Liver (tissue), 9 donors: ENCODE measurements around the gene TMEM217. TPM values are rescaled to one million over a fixed set of nuclear protein-coding genes. Genes with fewer than 3 reads are reported as not detected.

Experiments
- DNase-seq: peaks from one replicate; pipeline ENCODE4 v3.0.0-alpha.2; 2017; ENCODE audit warnings: low spot score
- H3K27ac ChIP-seq, 2 donors: one replicate each; pipeline ENCODE4 v1.7.0; 2013; ENCODE audit warnings: inconsistent platforms in 2 of 2, low read length in 2 of 2, control low read depth in 1 of 2, low read depth in 1 of 2, mild to moderate bottlenecking in 1 of 2
- H3K27me3 ChIP-seq, 4 donors: one replicate each; pipeline versions ENCODE4 v1.6.1 to v1.7.0; 2013; ENCODE audit warnings: low read length in 3 of 4, inconsistent platforms in 1 of 4, mild to moderate bottlenecking in 1 of 4, moderate library complexity in 1 of 4; ENCODE audit not compliant: control insufficient read depth in 4 of 4, insufficient read depth in 4 of 4
- H3K36me3 ChIP-seq, 4 donors: one replicate each; pipeline versions ENCODE4 v1.6.1 to v1.7.0; 2013; ENCODE audit warnings: low read length in 3 of 4, mild to moderate bottlenecking in 3 of 4, low read depth in 1 of 4, moderate library complexity in 1 of 4; ENCODE audit not compliant: control insufficient read depth in 4 of 4, insufficient read depth in 3 of 4
- H3K4me1 ChIP-seq, 4 donors: one replicate each; pipeline versions ENCODE4 v1.6.1 to v1.7.0; 2013; ENCODE audit warnings: low read length in 3 of 4, mild to moderate bottlenecking in 3 of 4, moderate library complexity in 1 of 4; ENCODE audit not compliant: control insufficient read depth in 4 of 4, insufficient read depth in 4 of 4
- H3K4me3 ChIP-seq, 3 donors: one replicate each; pipeline versions ENCODE4 v1.6.1 to v1.7.0; 2013; ENCODE audit warnings: low read length in 3 of 3, control low read depth in 1 of 3, low read depth in 1 of 3, mild to moderate bottlenecking in 1 of 3
- H3K9ac ChIP-seq, 2 donors: one replicate each; pipeline ENCODE4 v1.7.0; 2013; ENCODE audit warnings: low read length in 2 of 2, mild to moderate bottlenecking in 2 of 2, moderate library complexity in 2 of 2, control low read depth in 1 of 2, low read depth in 1 of 2
- H3K9me3 ChIP-seq, 4 donors: one replicate each; pipeline versions ENCODE4 v1.6.1 to v1.7.0; 2013; ENCODE audit warnings: low read length in 3 of 4; ENCODE audit not compliant: control insufficient read depth in 4 of 4
- EGR1 ChIP-seq, 2 donors: IDR thresholded peaks; 2 replicates each; pipeline ENCODE4 v1.6.1; 2016 to 2018; ENCODE audit warnings: antibody characterized with exemption in 2 of 2, low read depth in 2 of 2
- FOXA1 ChIP-seq: IDR thresholded peaks from 2 replicates; pipeline ENCODE4 v1.6.1; 2016; ENCODE audit warnings: antibody characterized with exemption
- FOXA2 ChIP-seq: IDR thresholded peaks from 2 replicates; pipeline ENCODE4 v1.6.1; 2016; ENCODE audit warnings: antibody characterized with exemption
- GABPA ChIP-seq, 2 donors: IDR thresholded peaks in 1 of 2; conservative IDR thresholded peaks in 1 of 2; 2 replicates each; pipeline ENCODE4 v1.6.1; 2016; ENCODE audit warnings: antibody characterized with exemption in 2 of 2, mild to moderate bottlenecking in 1 of 2, moderate library complexity in 1 of 2
- HNF4A ChIP-seq, 2 donors: conservative IDR thresholded peaks; 2 replicates each; pipeline ENCODE4 v1.6.1; 2016; ENCODE audit warnings: antibody characterized with exemption in 2 of 2, mild to moderate bottlenecking in 2 of 2
- HNF4G ChIP-seq: IDR thresholded peaks from 2 replicates; pipeline ENCODE4 v1.6.1; 2016; ENCODE audit warnings: antibody characterized with exemption
- JUND ChIP-seq, 2 donors: IDR thresholded peaks; 2 replicates each; pipeline ENCODE4 v1.6.1; 2016; ENCODE audit warnings: antibody characterized with exemption in 2 of 2
- NR2F2 ChIP-seq: IDR thresholded peaks from 2 replicates; pipeline ENCODE4 v1.6.1; 2016; ENCODE audit warnings: antibody characterized with exemption
- RAD21 ChIP-seq, 2 donors: IDR thresholded peaks; 2 replicates each; pipeline ENCODE4 v1.6.1; 2016; ENCODE audit warnings: antibody characterized with exemption in 2 of 2, mild to moderate bottlenecking in 2 of 2
- RXRA ChIP-seq, 2 donors: IDR thresholded peaks; 2 replicates each; pipeline ENCODE4 v1.6.1; 2017 to 2018; ENCODE audit warnings: antibody characterized with exemption in 2 of 2, mild to moderate bottlenecking in 1 of 2
- SP1 ChIP-seq: IDR thresholded peaks from 2 replicates; pipeline ENCODE4 v1.6.1; 2018; ENCODE audit warnings: antibody characterized with exemption, mild to moderate bottlenecking
- TAF1 ChIP-seq: conservative IDR thresholded peaks from 2 replicates; pipeline ENCODE4 v1.6.1; 2016; ENCODE audit warnings: antibody characterized with exemption, mild to moderate bottlenecking
- YY1 ChIP-seq: IDR thresholded peaks from 2 replicates; pipeline ENCODE4 v1.6.1; 2016; ENCODE audit warnings: antibody characterized with exemption, mild to moderate bottlenecking
- WGBS: extraction: QIAGEN DNeasy Blood & Tissue Kit; methylation state at CpG from one replicate; pipeline ENCODE4 v1.1.7; 2013; 5-methylcytosine and 5-hydroxymethylcytosine counted together
- polyA plus RNA-seq, 2 donors: library from polyadenylated mRNA; stranded (reverse) in 1 of 2; unstranded in 1 of 2; fragments of 200-250 nt in 1 of 2; fragments of >200 nt in 1 of 2; fragmentation: Nextera tagmentation in 1 of 2; extraction: Ambion mirVana in 1 of 2; gene quantifications; one replicate each; pipeline versions ENCODE4 v1.2.1 to v1.2.3, GENCODE V29; 2013 to 2015
- total RNA-seq, 2 donors: library from RNA; depleted of rRNA; stranded (reverse); fragments of >200 nt; gene quantifications; one replicate each; pipeline ENCODE4 v1.2.3, GENCODE V29; 2014
- TF ChIP-seq, protein P1 (sequence below): IDR thresholded peaks from 2 replicates; pipeline ENCODE4 v1.6.1; 2016; ENCODE audit warnings: antibody characterized with exemption
- TF ChIP-seq, protein P2 (sequence below): IDR thresholded peaks from 2 replicates; pipeline ENCODE4 v1.6.1; 2016; ENCODE audit warnings: antibody characterized with exemption
- TF ChIP-seq, protein P3 (sequence below): IDR thresholded peaks from 2 replicates; pipeline ENCODE4 v1.6.1; 2016; ENCODE audit warnings: antibody characterized with exemption, mild to moderate bottlenecking
- TF ChIP-seq, protein P4 (sequence below): IDR thresholded peaks from 2 replicates; pipeline ENCODE4 v1.6.1; 2016; ENCODE audit warnings: antibody characterized with exemption
- TF ChIP-seq, protein P5 (sequence below): fragments of 150-350 bp; IDR thresholded peaks from 2 replicates; pipeline ENCODE4 v1.5.1; 2017; ENCODE audit warnings: improper control_type of control experiment, low read depth, low read length; ENCODE audit not compliant: missing input control
- donor health status: healthy.
- donor health status: healthy.
- donor health status: healthy.
- donor health status: healthy.
- donor health status: healthy.

TMEM217 gene
- total and polyA plus RNA-seq, 4 donors: 0.39 to 3.2 (median 0.62) TPM

DNA sequence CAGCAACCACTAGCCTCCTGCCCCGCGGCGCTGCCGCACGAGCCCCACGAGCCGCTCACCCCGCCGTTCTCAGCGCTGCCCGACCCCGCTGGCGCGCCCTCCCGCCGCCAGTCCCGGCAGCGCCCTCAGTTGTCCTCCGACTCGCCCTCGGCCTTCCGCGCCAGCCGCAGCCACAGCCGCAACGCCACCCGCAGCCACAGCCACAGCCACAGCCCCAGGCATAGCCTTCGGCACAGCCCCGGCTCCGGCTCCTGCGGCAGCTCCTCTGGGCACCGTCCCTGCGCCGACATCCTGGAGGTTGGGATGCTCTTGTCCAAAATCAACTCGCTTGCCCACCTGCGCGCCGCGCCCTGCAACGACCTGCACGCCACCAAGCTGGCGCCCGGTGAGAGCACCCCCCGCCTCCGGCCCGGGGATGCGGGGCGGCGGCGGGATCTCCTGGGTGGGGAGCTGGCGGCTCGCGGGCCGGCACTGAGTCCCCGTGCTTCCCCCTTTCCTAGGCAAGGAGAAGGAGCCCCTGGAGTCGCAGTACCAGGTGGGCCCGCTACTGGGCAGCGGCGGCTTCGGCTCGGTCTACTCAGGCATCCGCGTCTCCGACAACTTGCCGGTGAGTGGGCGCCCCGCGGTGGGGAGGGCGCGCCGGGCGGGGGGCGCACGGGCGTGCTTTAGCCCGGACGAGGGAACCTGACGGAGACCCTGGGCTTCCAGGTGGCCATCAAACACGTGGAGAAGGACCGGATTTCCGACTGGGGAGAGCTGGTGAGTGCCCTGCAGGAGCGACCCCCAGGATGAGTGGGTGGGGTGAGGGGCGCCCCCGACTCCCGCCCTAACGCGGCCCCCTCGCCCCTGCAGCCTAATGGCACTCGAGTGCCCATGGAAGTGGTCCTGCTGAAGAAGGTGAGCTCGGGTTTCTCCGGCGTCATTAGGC, 87.4 kb downstream of the TMEM217 start (continued):
- TF ChIP-seq SP1 (no peak), YY1 (no peak), TAF1 (no peak)

DNA sequence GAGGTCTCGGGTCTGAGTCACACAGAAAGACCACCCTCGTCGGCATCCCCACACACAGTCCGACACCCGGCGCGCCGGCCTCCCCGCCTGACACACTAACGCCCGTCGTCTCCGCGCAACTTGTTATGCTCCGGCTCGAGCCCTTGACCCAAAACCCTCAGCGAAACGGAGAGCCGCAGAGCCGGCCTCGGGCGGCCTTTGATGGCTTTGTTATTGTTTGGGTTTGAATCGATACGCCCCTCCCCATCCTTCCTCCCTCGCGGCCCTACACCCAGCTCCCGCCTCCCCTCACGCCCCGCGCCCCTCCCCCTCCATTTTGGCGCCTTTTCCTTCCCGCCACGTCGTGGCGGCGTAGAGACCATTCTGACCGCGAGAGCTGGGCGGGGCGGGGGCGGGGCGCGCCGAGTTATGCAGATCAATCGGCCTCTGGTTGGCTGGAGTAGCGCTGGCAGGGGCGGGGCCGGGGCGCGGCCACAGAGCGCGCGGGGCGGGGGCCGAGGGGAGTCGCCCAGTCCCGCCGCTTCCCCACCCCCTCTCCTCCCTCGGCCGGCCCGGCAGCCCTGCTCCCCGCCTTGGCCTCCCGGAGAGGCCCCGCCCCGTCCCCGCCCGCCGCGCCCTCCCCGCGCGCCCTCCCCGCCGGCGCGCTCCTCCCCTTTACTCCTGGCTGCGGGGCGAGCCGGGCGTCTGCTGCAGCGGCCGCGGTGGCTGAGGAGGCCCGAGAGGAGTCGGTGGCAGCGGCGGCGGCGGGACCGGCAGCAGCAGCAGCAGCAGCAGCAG, 88.3 kb downstream of the TMEM217 start, which contains the start of gene PIM1:
PIM1 (plus strand) TSS at position 657 of the 777 bp plus-strand sequence. CDS start 424 bp downstream, outside the sequence.
- H3K4me3 ChIP-seq: peak within 1 kb of the TSS; percentile 84 to 97 (median 94)
- TF ChIP-seq HNF4A (conservative IDR thresholded peaks at IDR 0.05) (peak in 1 of 2 donors; percentile 54), JUND (IDR thresholded peaks at IDR 0.05) (peak in 1 of 2 donors; percentile 40), TAF1 (peak; percentile 46), SP1 (peak; percentile 82), YY1 (peak; percentile 85), FOXA1 (peak; percentile 49), HNF4G (peak; percentile 6), FOXA2 (no peak), NR2F2 (no peak), RXRA (IDR thresholded peaks at IDR 0.05) (peak; percentile 56 to 67), RAD21 (IDR thresholded peaks at IDR 0.05) (peak; percentile 8 to 48), EGR1 (IDR thresholded peaks at IDR 0.05; ENCODE audit: low read depth in 2 of 2) (peak; percentile 28 to 32), GABPA (IDR thresholded peaks at IDR 0.05 in 1 of 2, conservative IDR thresholded peaks at IDR 0.05 in 1 of 2) (peak in 1 of 2 donors; percentile 36)
- TF ChIP-seq, protein P1, sequence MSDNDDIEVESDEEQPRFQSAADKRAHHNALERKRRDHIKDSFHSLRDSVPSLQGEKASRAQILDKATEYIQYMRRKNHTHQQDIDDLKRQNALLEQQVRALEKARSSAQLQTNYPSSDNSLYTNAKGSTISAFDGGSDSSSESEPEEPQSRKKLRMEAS: no peak
- TF ChIP-seq, protein P2, sequence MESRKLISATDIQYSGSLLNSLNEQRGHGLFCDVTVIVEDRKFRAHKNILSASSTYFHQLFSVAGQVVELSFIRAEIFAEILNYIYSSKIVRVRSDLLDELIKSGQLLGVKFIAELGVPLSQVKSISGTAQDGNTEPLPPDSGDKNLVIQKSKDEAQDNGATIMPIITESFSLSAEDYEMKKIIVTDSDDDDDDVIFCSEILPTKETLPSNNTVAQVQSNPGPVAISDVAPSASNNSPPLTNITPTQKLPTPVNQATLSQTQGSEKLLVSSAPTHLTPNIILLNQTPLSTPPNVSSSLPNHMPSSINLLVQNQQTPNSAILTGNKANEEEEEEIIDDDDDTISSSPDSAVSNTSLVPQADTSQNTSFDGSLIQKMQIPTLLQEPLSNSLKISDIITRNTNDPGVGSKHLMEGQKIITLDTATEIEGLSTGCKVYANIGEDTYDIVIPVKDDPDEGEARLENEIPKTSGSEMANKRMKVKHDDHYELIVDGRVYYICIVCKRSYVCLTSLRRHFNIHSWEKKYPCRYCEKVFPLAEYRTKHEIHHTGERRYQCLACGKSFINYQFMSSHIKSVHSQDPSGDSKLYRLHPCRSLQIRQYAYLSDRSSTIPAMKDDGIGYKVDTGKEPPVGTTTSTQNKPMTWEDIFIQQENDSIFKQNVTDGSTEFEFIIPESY: peak; percentile 71
- TF ChIP-seq, protein P3, sequence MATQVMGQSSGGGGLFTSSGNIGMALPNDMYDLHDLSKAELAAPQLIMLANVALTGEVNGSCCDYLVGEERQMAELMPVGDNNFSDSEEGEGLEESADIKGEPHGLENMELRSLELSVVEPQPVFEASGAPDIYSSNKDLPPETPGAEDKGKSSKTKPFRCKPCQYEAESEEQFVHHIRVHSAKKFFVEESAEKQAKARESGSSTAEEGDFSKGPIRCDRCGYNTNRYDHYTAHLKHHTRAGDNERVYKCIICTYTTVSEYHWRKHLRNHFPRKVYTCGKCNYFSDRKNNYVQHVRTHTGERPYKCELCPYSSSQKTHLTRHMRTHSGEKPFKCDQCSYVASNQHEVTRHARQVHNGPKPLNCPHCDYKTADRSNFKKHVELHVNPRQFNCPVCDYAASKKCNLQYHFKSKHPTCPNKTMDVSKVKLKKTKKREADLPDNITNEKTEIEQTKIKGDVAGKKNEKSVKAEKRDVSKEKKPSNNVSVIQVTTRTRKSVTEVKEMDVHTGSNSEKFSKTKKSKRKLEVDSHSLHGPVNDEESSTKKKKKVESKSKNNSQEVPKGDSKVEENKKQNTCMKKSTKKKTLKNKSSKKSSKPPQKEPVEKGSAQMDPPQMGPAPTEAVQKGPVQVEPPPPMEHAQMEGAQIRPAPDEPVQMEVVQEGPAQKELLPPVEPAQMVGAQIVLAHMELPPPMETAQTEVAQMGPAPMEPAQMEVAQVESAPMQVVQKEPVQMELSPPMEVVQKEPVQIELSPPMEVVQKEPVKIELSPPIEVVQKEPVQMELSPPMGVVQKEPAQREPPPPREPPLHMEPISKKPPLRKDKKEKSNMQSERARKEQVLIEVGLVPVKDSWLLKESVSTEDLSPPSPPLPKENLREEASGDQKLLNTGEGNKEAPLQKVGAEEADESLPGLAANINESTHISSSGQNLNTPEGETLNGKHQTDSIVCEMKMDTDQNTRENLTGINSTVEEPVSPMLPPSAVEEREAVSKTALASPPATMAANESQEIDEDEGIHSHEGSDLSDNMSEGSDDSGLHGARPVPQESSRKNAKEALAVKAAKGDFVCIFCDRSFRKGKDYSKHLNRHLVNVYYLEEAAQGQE: peak; percentile 80
- TF ChIP-seq, protein P4, sequence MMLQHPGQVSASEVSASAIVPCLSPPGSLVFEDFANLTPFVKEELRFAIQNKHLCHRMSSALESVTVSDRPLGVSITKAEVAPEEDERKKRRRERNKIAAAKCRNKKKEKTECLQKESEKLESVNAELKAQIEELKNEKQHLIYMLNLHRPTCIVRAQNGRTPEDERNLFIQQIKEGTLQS: no peak
- TF ChIP-seq, protein P5, sequence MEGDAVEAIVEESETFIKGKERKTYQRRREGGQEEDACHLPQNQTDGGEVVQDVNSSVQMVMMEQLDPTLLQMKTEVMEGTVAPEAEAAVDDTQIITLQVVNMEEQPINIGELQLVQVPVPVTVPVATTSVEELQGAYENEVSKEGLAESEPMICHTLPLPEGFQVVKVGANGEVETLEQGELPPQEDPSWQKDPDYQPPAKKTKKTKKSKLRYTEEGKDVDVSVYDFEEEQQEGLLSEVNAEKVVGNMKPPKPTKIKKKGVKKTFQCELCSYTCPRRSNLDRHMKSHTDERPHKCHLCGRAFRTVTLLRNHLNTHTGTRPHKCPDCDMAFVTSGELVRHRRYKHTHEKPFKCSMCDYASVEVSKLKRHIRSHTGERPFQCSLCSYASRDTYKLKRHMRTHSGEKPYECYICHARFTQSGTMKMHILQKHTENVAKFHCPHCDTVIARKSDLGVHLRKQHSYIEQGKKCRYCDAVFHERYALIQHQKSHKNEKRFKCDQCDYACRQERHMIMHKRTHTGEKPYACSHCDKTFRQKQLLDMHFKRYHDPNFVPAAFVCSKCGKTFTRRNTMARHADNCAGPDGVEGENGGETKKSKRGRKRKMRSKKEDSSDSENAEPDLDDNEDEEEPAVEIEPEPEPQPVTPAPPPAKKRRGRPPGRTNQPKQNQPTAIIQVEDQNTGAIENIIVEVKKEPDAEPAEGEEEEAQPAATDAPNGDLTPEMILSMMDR: no peak
- H3K4me1 ChIP-seq: peaks cover 3 to 17% (median 6%) of the 10 kb centered on the region in 4 donors
- H3K9me3 ChIP-seq: no peaks in the 10 kb centered on the region
- DNase-seq: peak; percentile 100
- peak within 1 kb of the TSS; percentile 92 to 96 for H3K27ac ChIP-seq
- peak within 1 kb of the TSS; percentile 85 to 89 for H3K9ac ChIP-seq
- WGBS: under 1% methylated on average over 90 of the region's 90 CpGs
- no peaks in the 10 kb centered on the region for H3K27me3 ChIP-seq
- H3K36me3 ChIP-seq: peaks cover 15 to 22% (median 20%) of the 10 kb centered on the region in 4 donors
